ENCODE data around the gene PRKCE.

- TF ChIP-seq CTCF (IDR thresholded peaks at IDR 0.05 in 2 of 3, conservative IDR thresholded peaks at IDR 0.05 in 1 of 3; ENCODE audit: borderline replicate concordance in 1 of 3, insufficient read depth in 1 of 3, low read depth in 2 of 3, low read length in 2 of 3) (no peak), JUND (IDR thresholded peaks at IDR 0.05) (no peak), POLR2AphosphoS5 (IDR thresholded peaks at IDR 0.05; ENCODE audit: low read depth, low read length) (no peak), EZH2 (IDR thresholded peaks at IDR 0.05) (no peak), SRF (IDR thresholded peaks at IDR 0.05; ENCODE audit: low read depth) (no peak)
These were observed 398.6 kb downstream of the PRKCE start for GRCh38 chr2:46050027-46050426.
